GM18508 (cell line): ENCODE results near the gene STAP2.
"Not testable (repeated sequence)": the region's sequence is repeated elsewhere in the genome, so short reads cannot be mapped to it uniquely, and the experiment has no call there.

Source experiments
- ATAC-seq: cut with Tn5 transposase; IDR thresholded peaks from one replicate; pipeline ENCODE4 v1.9.1; 2021; ENCODE audit warnings: moderate number of reproducible peaks; ENCODE audit not compliant: insufficient read depth, unreplicated experiment

The STAP2 gene

DNA sequence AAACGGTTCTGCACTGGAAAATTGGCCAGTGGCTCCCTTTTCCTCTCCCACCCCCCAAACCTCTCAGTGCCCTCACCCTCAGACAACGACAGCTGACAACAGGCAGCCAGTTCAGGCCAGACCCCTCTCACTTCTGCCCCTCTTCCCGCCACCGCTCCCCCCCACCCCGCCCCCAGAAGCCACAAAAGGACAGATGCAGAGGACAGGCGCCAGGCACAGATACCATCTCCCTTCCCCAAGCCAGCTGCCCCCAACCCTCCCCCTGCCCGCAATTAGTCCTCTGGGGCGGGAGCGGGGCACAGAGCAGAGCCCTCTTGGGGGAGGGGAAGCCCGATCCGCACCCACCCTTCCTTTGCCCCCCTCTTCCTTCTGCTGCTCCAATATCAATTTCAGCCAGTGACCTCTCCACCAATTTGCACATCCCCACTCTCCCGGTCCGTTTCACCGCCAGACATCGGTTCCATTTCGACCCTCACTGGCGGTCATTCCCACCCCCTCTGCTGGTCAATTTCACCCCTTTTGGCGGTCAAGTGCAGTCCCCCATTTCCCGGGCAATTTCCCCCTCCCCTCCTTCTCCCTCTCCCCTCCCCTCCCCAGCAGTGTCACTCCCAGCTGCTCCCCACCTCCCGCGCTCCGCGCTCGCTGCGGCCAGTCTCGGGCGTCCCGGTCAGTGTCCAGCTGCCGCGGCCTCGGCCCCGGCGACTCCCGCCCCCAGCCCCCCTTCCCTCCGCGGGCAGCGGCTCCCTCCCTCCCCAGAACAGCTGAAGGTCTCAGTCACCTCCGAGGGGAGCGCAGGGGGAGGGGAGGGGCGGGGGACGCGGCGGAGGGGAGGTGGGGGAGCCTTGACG is 60.0 kb downstream of the STAP2 start, which contains the start of gene SHD:
TSS of gene SHD (plus strand) at position 848 of the 848 bp plus-strand sequence. CDS start 798 bp downstream, outside the sequence.
- no peak for ATAC-seq

DNA sequence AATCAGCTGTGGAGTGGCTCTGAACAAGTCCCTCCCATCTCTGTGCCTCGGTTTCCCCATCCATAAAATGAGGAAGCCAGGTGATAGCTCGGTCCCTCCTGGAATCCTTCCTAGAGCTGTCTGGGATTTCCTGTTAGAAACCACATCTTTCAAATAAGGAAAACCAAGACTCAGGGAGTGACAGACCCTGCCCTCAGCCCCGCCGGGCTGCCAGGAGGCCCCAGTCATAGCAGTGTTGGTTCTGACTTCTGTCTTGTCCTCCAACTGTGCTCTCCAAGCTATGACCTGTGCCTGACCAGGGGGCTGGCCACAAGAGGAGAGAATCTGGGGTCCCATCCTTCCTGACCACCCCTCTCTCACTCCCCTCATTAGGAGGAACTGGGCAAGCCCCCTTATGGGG is 60.6 kb downstream of the STAP2 start:
- ATAC-seq, result no peak

DNA sequence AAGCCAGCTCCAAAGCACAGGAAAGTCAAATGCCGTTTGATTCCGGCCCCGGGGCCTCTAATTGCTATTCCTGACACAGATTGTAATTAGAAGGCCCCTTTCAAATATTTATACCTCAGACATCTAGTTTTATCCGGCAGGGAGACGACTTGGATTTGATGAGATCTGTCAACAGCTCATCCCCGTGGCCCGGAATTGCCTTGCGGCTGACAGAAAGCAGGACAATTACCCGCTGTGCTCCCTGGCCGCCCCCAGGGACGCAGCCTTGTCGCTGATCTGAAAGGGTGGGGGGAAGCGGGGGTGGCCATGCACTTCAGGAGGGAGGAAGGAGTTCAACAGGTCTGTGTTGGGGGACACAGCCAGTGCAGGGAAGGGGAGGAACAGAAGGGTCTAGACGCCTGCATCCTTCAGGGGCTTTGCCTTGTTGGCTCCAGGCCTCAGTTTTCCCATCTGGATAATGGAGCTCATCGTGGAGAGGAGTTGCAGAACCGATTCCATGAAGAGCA is 61.4 kb downstream of the STAP2 start:
- ATAC-seq, result no peak

DNA sequence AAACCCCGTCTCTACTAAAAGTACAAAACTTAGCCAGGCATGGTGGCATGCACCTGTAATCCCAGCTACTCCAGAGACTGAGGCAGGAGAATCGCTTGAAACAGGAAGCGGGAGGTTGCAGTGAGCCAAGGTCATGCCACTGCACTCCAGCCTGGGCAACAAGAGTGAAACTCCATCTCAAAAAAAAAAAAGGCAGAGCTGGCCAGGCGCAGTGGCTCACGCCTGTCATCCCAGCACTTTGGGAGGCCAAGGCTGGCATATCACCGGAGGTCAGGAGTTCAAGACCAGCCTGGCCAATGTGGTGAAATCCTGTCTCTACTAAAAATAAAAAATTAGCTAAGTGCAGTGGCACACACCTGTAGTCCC is 64.3 kb downstream of the STAP2 start:
- not testable (repeated sequence) for ATAC-seq
